Spinal cord (tissue), 10 donors: ENCODE measurements around the gene PLRG1. TPM values are rescaled to one million over a fixed set of nuclear protein-coding genes. Genes with fewer than 3 reads are reported as not detected.

Experiments used
- DNase-seq, 6 donors: peaks; one replicate each; pipeline versions ENCODE4 v3.0.0 to v3.0.0-alpha.2; 2013 to 2015; ENCODE audit warnings: low spot score in 6 of 6, low read depth in 4 of 6
- H3K27ac ChIP-seq: one replicate; pipeline ENCODE4 v1.5.1; 2013; ENCODE audit warnings: low read depth, low read length, control low read depth
- H3K27me3 ChIP-seq: one replicate; pipeline ENCODE4 v1.6.1; 2013; ENCODE audit warnings: low read length; ENCODE audit not compliant: control insufficient read depth, insufficient read depth
- H3K36me3 ChIP-seq: one replicate; pipeline ENCODE4 v1.6.1; 2013; ENCODE audit warnings: low read length; ENCODE audit not compliant: control insufficient read depth, insufficient read depth
- H3K4me1 ChIP-seq: one replicate; pipeline ENCODE4 v1.6.1; 2013; ENCODE audit warnings: low read length; ENCODE audit not compliant: control insufficient read depth, insufficient read depth
- H3K4me3 ChIP-seq: one replicate; pipeline ENCODE4 v1.5.1; 2013; ENCODE audit warnings: low read depth, low read length, control low read depth
- H3K9me3 ChIP-seq: one replicate; pipeline ENCODE4 v1.6.1; 2013; ENCODE audit warnings: low read length; ENCODE audit not compliant: control insufficient read depth, insufficient read depth
- WGBS: methylation state at CpG from one replicate; pipeline ENCODE4 v1.1.5; 2013; ENCODE audit warnings: missing lambda C conversion rate; ENCODE audit not compliant: insufficient coverage; 5-methylcytosine and 5-hydroxymethylcytosine counted together
- polyA plus RNA-seq, 2 donors: library from polyadenylated mRNA; unstranded; fragments of 120-200 nt; gene quantifications; one replicate each; pipeline ENCODE4 v1.2.1, GENCODE V29; 2013; ENCODE audit not compliant: insufficient read length in 2 of 2
- total RNA-seq, 2 donors: library from RNA; depleted of rRNA in 1 of 2; stranded (reverse); fragments of 120-200 nt in 1 of 2; fragments of >200 nt in 1 of 2; gene quantifications; one replicate each; pipeline versions ENCODE4 v1.2.3 to v1.2.4, GENCODE V29; 2013 to 2014
- donor health status: healthy.

The PLRG1 gene
- total and polyA plus RNA-seq, 4 donors: 67.8 to 93.2 (median 78.3) TPM

GRCh38 chr4:154528869-154529268 lies 21.3 kb downstream of the PLRG1 start:
- Histone ChIP-seq H3K9me3 (no peaks in the 10 kb centered on the region), H3K27ac (no peak overlapping the region), H3K4me3 (no peak overlapping the region), H3K36me3 (no peaks in the 10 kb centered on the region), H3K4me1 (no peaks in the 10 kb centered on the region), H3K27me3 (no peaks in the 10 kb centered on the region)
- no peak for DNase-seq
- 40% methylated on average over 1 of the region's 2 CpGs for WGBS

- Histone ChIP-seq H3K27ac (no peak overlapping the region), H3K27me3 (no peaks in the 10 kb centered on the region), H3K4me3 (no peak overlapping the region), H3K36me3 (no peaks in the 10 kb centered on the region), H3K4me1 (no peaks in the 10 kb centered on the region), H3K9me3 (no peaks in the 10 kb centered on the region)
- WGBS: 100% methylated on average over 1 of the region's 4 CpGs
- no peak for DNase-seq
These were observed 22.9 kb downstream of the PLRG1 start for GRCh38 chr4:154527308-154527707.

- no CpG with 5 or more reads among the region's 2 CpGs for WGBS
These were observed 24.0 kb downstream of the PLRG1 start for GRCh38 chr4:154526151-154526550.

GRCh38 chr4:154521607-154522006 lies 28.6 kb downstream of the PLRG1 start:
- Histone ChIP-seq H3K27me3 (no peaks in the 10 kb centered on the region), H3K36me3 (no peaks in the 10 kb centered on the region), H3K4me3 (no peak overlapping the region), H3K9me3 (no peaks in the 10 kb centered on the region), H3K4me1 (peaks cover 8% of the 10 kb centered on the region), H3K27ac (no peak overlapping the region)
- DNase-seq: peak in 1 of 6 donors; percentile 54

More at GRCh38 chr4:154526151-154526550, 24.0 kb downstream of the PLRG1 start:
- H3K27me3 ChIP-seq: no peaks in the 10 kb centered on the region
- no peak for DNase-seq
- H3K9me3 ChIP-seq: no peaks in the 10 kb centered on the region
- no peaks in the 10 kb centered on the region for H3K4me1 ChIP-seq
- no peak overlapping the region for H3K4me3 ChIP-seq
- H3K36me3 ChIP-seq: no peaks in the 10 kb centered on the region
- H3K27ac ChIP-seq: no peak overlapping the region

- WGBS: 62% methylated on average over 3 of the region's 4 CpGs
- H3K27ac ChIP-seq: no peak overlapping the region
- H3K9me3 ChIP-seq: no peaks in the 10 kb centered on the region
- no peaks in the 10 kb centered on the region for H3K27me3 ChIP-seq
- H3K4me3 ChIP-seq: no peak overlapping the region
- peaks cover 16% of the 10 kb centered on the region for H3K4me1 ChIP-seq
- DNase-seq: no peak
- H3K36me3 ChIP-seq: no peaks in the 10 kb centered on the region
These were observed 31.0 kb downstream of the PLRG1 start for GRCh38 chr4:154519214-154519613.

- Histone ChIP-seq H3K27ac (peak overlapping the region; percentile 57), H3K4me1 (peaks cover 16% of the 10 kb centered on the region), H3K36me3 (no peaks in the 10 kb centered on the region), H3K9me3 (no peaks in the 10 kb centered on the region), H3K27me3 (no peaks in the 10 kb centered on the region), H3K4me3 (no peak overlapping the region)
- DNase-seq: no peak
- WGBS: 40% methylated on average over 2 of the region's 4 CpGs
These were observed 32.6 kb downstream of the PLRG1 start for GRCh38 chr4:154517591-154517990.

- DNase-seq: peak in 3 of 6 donors; percentile 42 to 86 (median 77)
- peak overlapping the region; percentile 57 for H3K27ac ChIP-seq
These were observed 33.7 kb downstream of the PLRG1 start for GRCh38 chr4:154516318-154517029.

GRCh38 chr4:154511981-154512380 lies 38.2 kb downstream of the PLRG1 start:
- Histone ChIP-seq H3K9me3 (no peaks in the 10 kb centered on the region), H3K36me3 (no peaks in the 10 kb centered on the region), H3K4me3 (no peak overlapping the region), H3K27ac (no peak overlapping the region), H3K27me3 (peaks cover 2% of the 10 kb centered on the region), H3K4me1 (peaks cover 11% of the 10 kb centered on the region)
- no peak for DNase-seq
- WGBS: 40% methylated on average over 1 of the region's 4 CpGs

More at GRCh38 chr4:154516318-154517029, 33.7 kb downstream of the PLRG1 start:
- no peak overlapping the region for H3K4me3 ChIP-seq
- H3K4me1 ChIP-seq: peaks cover 19% of the 10 kb centered on the region
- no peaks in the 10 kb centered on the region for H3K27me3 ChIP-seq
- no peaks in the 10 kb centered on the region for H3K36me3 ChIP-seq
- no CpG with 5 or more reads among the region's 1 CpG for WGBS
- no peaks in the 10 kb centered on the region for H3K9me3 ChIP-seq

GRCh38 chr4:154511548-154511947 lies 38.7 kb downstream of the PLRG1 start:
- Histone ChIP-seq H3K9me3 (no peaks in the 10 kb centered on the region), H3K4me1 (peaks cover 11% of the 10 kb centered on the region), H3K4me3 (no peak overlapping the region), H3K27ac (no peak overlapping the region), H3K36me3 (no peaks in the 10 kb centered on the region), H3K27me3 (peaks cover 2% of the 10 kb centered on the region)
- no peak for DNase-seq
- WGBS: 60% methylated on average over 1 of the region's 2 CpGs

GRCh38 chr4:154507156-154507555 lies 43.0 kb downstream of the PLRG1 start:
- WGBS: 80% methylated on average over 3 of the region's 3 CpGs
- DNase-seq: no peak
- Histone ChIP-seq H3K36me3 (no peaks in the 10 kb centered on the region), H3K4me1 (peaks cover 2% of the 10 kb centered on the region), H3K4me3 (no peak overlapping the region), H3K27me3 (peaks cover 6% of the 10 kb centered on the region), H3K27ac (no peak overlapping the region), H3K9me3 (no peaks in the 10 kb centered on the region)
